NB4 (cell line): ENCODE measurements around the gene KPNA6.
"Not testable (repeated sequence)": the region's sequence is repeated elsewhere in the genome, so short reads cannot be mapped to it uniquely, and the experiment has no call there.

Source experiments
- DNase-seq: peaks from one replicate; pipeline ENCODE4 v3.0.0; 2010; ENCODE audit warnings: low read depth
- H3K4me3 ChIP-seq: one replicate; pipeline ENCODE4 v1.5.1; 2011; ENCODE audit warnings: mild to moderate bottlenecking, low read depth, low read length, moderate library complexity
- MYC ChIP-seq: IDR thresholded peaks from 2 replicates; pipeline ENCODE4 v1.6.1; 2011; ENCODE audit warnings: low read depth, low read length
- POLR2A ChIP-seq: IDR thresholded peaks from 2 replicates; pipeline ENCODE4 v1.6.1; 2011; ENCODE audit warnings: mild to moderate bottlenecking; ENCODE audit not compliant: insufficient read length; ENCODE audit errors: extremely low read depth
- TF ChIP-seq, protein P1 (sequence below): IDR thresholded peaks from one replicate; pipeline ENCODE4 v1.5.1; 2012; ENCODE audit warnings: low read depth, low read length
- TF ChIP-seq, protein P2 (sequence below): IDR thresholded peaks from 2 replicates; pipeline ENCODE4 v1.6.1; 2011; ENCODE audit warnings: low read depth, low read length

Gene KPNA6

DNA sequence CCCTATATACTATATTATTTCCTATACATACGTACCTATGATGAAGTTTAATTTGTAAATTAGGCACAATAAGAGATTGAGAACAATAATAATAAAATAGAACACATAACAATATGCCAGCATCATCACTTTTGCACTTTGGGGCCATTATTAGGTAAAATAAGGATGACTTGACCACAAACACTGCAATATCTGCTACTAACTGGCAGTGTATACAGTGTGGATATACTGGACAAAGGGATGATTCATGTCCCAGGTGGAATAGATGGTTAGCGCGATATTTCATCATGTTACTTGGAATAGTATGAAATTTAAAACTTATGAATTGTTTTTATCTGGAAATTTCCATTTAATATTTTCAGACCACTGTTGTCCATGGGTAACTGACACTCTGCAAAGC lies 36.2 kb downstream of the KPNA6 start:
- no peak for DNase-seq
- H3K4me3 ChIP-seq = no peak overlapping the region
- TF ChIP-seq MYC (no peak), POLR2A (no peak)
- TF ChIP-seq, protein P1, sequence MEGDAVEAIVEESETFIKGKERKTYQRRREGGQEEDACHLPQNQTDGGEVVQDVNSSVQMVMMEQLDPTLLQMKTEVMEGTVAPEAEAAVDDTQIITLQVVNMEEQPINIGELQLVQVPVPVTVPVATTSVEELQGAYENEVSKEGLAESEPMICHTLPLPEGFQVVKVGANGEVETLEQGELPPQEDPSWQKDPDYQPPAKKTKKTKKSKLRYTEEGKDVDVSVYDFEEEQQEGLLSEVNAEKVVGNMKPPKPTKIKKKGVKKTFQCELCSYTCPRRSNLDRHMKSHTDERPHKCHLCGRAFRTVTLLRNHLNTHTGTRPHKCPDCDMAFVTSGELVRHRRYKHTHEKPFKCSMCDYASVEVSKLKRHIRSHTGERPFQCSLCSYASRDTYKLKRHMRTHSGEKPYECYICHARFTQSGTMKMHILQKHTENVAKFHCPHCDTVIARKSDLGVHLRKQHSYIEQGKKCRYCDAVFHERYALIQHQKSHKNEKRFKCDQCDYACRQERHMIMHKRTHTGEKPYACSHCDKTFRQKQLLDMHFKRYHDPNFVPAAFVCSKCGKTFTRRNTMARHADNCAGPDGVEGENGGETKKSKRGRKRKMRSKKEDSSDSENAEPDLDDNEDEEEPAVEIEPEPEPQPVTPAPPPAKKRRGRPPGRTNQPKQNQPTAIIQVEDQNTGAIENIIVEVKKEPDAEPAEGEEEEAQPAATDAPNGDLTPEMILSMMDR = no peak
- TF ChIP-seq, protein P2, sequence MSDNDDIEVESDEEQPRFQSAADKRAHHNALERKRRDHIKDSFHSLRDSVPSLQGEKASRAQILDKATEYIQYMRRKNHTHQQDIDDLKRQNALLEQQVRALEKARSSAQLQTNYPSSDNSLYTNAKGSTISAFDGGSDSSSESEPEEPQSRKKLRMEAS = no peak

DNA sequence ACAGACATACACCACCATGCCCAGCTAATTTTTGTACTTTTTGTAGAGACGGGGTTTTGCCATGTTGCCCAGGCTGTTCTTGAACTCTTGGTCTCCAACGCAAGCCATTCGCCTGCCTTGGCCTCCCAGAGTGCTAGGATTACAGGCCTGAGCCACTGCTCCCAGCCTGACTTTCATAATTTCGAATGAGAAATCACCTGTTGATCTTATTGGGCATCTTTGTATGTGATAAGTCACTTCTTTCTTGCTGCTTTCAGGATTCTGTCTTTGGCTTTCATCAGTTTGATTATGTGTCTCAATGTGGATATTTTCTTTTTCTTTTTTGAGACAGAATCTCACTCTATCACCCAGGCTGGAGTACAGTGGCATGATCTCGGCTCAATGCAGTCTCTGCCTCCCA lies 39.9 kb downstream of the KPNA6 start:
- DNase-seq = not testable (repeated sequence)

DNA sequence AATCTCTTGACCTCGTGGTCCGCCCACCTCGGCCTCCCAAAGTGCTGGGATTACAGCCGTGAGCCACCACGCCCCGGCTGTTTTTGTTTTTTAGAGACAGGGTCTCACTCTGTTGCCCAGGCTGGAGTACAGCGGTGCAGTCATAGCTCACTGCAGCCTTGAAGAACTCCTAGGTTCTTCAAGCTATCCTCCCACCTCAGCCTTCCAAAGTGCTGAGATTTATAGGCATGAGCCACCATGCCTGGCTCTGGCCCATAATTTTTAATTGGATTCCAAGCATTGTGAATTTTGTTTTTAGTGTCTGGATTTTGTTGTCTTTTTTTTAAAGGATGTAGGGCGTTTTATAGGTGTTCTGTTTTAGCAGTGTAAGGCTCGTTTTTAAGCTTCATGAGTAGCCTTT lies 43.0 kb downstream of the KPNA6 start:
- no peak overlapping the region for H3K4me3 ChIP-seq
- TF ChIP-seq, protein P2 = no peak
- no peak for TF ChIP-seq MYC
- TF ChIP-seq POLR2A = no peak
- TF ChIP-seq, protein P1 = no peak
- DNase-seq = no peak

More for the DNA sequence above, 39.9 kb downstream of the KPNA6 start:
- not testable (repeated sequence) for H3K4me3 ChIP-seq

DNA sequence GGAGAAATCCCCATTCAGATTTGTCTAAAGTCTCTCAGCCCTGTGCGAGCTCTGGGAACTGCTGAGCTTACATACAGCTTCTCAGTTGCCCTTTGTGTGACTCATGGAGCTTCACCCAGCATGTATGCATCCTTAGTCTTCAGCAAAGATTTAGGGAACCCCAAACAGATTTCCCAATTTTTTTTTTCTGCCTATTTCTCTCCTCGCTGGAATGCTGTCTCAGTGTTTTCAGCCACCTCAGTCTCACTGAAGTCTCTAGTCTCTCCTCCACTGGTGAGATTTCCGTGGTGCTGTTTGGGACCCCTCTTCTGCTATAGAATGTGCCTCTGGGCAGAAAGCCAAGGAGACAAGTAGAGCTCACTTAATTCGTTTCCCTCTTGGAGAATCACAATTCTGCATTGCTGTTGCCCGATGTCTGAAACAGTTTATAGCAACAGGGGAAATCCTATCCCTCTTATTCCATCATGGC lies 43.5 kb downstream of the KPNA6 start:
- DNase-seq = no peak
- TF ChIP-seq, protein P1 = no peak
- TF ChIP-seq POLR2A = no peak
- no peak for TF ChIP-seq MYC
- TF ChIP-seq, protein P2 = no peak
- H3K4me3 ChIP-seq = no peak overlapping the region

DNA sequence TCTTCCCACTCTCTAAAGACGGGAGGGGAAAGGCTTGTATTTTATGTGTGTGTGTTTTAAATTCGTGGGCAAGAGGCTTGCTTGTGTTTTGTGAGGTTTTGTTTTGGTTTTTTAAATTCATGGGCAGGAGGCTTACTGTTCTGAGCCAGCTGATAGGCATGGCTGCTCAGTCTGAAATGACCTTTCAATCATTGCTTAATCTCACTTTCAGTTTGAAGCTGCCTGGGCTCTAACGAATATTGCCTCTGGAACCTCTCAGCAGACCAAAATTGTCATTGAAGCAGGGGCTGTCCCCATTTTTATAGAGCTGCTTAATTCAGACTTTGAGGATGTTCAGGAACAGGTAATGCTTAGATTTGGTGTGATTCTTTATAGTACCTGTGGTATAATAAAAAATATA lies 51.3 kb downstream of the KPNA6 start:
- no peak for DNase-seq
- H3K4me3 ChIP-seq = no peak overlapping the region
- no peak for TF ChIP-seq POLR2A
- TF ChIP-seq MYC = no peak
- TF ChIP-seq, protein P2 = no peak

DNA sequence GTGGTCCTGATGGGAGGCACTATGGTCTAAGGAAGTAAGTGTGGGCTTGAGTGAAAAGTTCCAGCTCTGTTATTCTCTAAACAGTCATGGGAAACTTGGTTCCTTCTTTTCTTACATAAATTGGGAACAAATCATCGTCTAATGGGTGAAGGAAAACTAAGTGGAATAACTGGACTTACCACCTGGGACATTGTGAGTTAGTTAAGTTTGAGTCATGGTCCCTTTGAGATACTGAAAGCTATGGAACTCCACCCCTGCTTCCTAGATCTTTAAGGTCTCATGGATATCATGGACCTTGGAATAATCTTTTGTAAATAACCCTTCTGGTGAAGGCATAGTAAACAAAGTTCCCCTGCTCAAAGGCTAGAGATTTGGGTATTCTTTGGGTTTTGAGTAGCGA lies 55.5 kb downstream of the KPNA6 start:
- no peak for TF ChIP-seq MYC
- TF ChIP-seq POLR2A = no peak
- TF ChIP-seq, protein P1 = no peak
- TF ChIP-seq, protein P2 = no peak
- H3K4me3 ChIP-seq = no peak overlapping the region
- DNase-seq = no peak

DNA sequence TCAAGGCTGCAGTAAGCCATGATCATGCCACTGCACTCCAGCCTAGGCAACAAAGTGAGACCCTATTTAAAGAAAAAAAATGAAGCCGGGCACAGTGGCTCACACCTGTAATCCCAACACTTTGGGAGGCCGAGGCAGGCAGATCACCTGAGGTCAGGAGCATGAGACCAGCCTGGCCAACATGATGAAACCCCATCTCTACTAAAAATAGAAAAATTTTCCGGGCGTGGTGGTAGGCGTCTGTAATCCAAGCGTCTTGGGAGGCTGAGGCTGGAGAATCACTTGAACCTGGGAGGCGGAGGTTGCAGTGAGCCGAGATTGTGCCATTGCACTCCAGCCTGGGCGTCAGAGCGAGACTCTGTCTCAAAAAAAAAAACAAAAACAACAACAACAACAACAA lies 57.8 kb downstream of the KPNA6 start:
- not testable (repeated sequence) for DNase-seq, H3K4me3 ChIP-seq
